ENCODE results near the gene HAPLN2. TPM values are rescaled to one million over a fixed set of nuclear protein-coding genes. Genes with fewer than 3 reads are reported as not detected.

HAPLN2 gene
- total RNA-seq, 4 donors from 2014 or later = 1.5 to 1.7 TPM; not detected in 2

- TF ChIP-seq CTCF (IDR thresholded peaks at IDR 0.05; ENCODE audit: low read depth) = no peak
Observed at GRCh38 chr1:156579472-156579871, 39.7 kb upstream of the HAPLN2 start, which contains the start of gene TTC24. Gene TTC24 (plus strand): TSS chr1:156579723. CDS start chr1:156581365, 1,642 bp downstream.

- no peak for TF ChIP-seq CTCF (IDR thresholded peaks at IDR 0.05; ENCODE audit: low read depth)
Observed at GRCh38 chr1:156581661-156582387, 37.4 kb upstream of the HAPLN2 start.

GRCh38 chr1:156582388-156583017 is 36.7 kb upstream of the HAPLN2 start:
- no peak for TF ChIP-seq CTCF (IDR thresholded peaks at IDR 0.05; ENCODE audit: low read depth)

- TF ChIP-seq CTCF (IDR thresholded peaks at IDR 0.05; ENCODE audit: low read depth) = no peak
Observed at GRCh38 chr1:156583821-156584622, 35.2 kb upstream of the HAPLN2 start.

- TF ChIP-seq CTCF (IDR thresholded peaks at IDR 0.05; ENCODE audit: low read depth) = no peak
Observed at GRCh38 chr1:156584813-156585212, 34.4 kb upstream of the HAPLN2 start.

- no peak for TF ChIP-seq CTCF (IDR thresholded peaks at IDR 0.05; ENCODE audit: low read depth)
Observed at GRCh38 chr1:156586323-156586722, 32.9 kb upstream of the HAPLN2 start.

Data from subcutaneous adipose tissue (tissue), 4 donors.